Rectal smooth muscle tissue (tissue), 1 donor: ENCODE results near the gene CRIP1.

Experiments used
- H3K27ac ChIP-seq: one replicate; pipeline ENCODE4 v1.7.0; 2013; ENCODE audit warnings: low read depth, low read length, inconsistent platforms
- H3K27me3 ChIP-seq: one replicate; pipeline ENCODE4 v1.7.0; 2013; ENCODE audit warnings: low read length; ENCODE audit not compliant: control insufficient read depth, insufficient read depth
- H3K36me3 ChIP-seq: one replicate; pipeline ENCODE4 v1.7.0; 2013; ENCODE audit warnings: low read length; ENCODE audit not compliant: control insufficient read depth, insufficient read depth
- H3K4me1 ChIP-seq: one replicate; pipeline ENCODE4 v1.7.0; 2013; ENCODE audit warnings: low read length; ENCODE audit not compliant: control insufficient read depth, insufficient read depth
- H3K4me3 ChIP-seq: one replicate; pipeline ENCODE4 v1.7.0; 2013; ENCODE audit warnings: low read length
- H3K9ac ChIP-seq: one replicate; pipeline ENCODE4 v1.7.0; 2013; ENCODE audit warnings: low read length

The CRIP1 gene

DNA sequence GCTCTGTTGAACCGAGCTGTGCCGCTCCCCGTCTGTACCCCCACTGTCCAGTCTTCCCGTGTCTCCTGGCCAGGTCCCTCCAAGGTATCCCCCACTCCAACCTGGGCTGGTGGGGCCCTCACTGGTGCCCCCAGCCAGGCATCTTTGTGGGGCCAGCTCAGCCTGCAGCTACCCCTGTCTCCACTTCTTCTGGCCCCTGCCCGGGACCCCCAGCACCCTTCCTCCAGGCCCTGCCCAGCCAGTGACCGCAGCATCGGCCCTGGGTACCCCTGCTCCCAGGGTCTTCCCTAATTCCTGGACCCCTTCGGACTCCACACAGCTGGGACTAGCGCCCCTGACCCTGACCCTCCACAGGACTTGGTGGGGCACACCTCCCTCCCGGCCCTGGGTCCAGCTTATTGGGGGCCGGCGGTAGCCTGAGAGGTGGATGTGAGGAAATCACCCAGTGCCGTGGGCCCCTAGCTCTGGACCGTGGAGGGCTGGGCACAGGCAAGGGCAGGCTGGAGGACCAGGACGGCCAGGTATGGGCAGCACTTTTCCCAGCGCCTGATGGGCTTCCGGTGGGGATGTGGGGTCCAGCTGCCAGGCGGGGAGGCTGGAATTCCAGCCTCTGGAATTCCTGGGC is 4.1 kb upstream of the CRIP1 start:
- Histone ChIP-seq H3K4me3 (peak overlapping the region; percentile 51), H3K27ac (peak overlapping the region; percentile 98), H3K36me3 (no peaks in the 10 kb centered on the region), H3K4me1 (peaks cover 28% of the 10 kb centered on the region), H3K27me3 (peaks cover 4% of the 10 kb centered on the region), H3K9ac (no peak overlapping the region)

DNA sequence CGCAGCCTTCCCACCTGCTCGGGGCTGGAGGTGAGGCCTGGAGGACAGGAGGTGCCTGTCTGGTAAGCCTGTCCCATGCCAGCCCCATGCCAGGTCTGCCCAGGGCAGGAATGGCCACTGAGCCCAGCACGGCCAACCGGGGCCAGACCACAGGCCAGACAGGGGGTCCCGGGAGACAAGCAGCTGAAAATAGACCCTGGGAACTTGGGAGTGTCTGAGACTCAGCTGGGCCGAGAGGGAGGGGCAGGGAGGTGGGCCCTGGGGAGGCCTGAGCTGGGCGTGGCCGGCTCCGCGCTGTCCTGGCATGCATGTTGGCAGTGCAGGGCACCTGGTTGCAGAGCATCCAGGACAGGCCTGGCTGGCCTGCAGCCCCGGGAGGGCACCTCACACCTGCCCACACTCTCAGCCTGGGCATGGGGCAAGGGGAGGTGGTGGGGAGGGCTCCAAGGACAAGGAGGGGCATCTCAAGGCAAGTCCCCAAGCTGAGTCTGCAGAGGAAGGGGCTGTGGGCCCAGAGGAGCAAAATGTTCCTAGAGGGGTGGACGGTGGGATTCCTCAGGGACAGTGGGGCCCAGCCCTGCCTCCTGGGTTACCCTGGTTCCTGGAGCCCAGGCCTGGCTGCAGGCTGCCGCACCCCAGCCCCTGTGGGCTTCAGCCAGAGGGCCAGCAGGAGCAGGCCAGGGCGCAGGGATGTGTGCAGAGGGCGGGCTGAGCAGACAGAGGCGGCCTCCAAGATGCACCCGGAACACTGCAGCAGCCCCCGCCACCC is 3.2 kb upstream of the CRIP1 start:
- Histone ChIP-seq H3K27ac (peak overlapping the region; percentile 98), H3K36me3 (no peaks in the 10 kb centered on the region), H3K27me3 (peaks cover 4% of the 10 kb centered on the region), H3K9ac (no peak overlapping the region), H3K4me3 (no peak overlapping the region), H3K4me1 (peaks cover 28% of the 10 kb centered on the region)

DNA sequence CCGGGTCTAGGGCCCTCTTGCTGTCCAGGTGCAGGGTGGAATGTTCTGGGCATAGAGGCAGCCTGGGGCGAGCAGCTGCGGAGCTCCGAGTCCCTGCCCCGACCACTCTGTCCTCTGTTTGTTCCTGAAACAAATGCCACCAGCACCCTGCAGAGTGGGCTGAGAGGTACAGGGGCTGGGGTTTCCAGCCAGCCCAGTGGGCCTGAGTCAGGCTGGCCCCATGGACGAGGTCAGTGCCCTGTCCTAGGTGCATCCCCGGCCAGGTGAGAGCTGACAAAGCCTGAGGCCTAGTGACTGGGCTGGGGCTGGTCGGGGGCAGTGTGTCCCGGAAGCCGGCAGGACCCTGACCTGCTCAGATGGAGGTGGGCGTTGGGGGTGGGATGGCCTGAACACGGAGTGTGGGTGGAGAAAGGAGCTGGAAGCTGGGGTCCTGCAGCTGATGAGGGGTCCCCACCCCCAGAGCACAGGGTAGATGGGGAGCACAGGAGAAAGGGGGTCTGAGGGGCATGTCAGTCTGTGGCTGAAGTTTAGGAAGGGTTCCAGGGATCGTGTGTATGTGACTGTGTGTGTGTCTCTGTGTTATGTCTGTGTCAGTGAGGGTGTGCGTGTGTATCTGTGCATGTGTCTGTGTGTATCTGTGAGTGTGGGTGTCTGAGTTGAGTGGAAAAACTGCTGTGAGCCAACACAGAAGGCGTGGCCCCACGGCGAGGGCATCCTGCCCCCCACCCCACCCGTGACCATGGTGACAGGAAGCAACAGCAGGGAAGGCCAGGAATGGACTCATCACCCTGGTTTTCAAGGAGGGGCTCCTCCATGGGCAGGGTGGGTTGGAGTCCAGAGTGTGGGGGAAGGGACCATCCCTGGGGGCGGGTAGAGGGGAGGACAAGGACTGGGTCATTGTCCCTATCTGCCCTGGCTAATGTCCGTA is 2.4 kb upstream of the CRIP1 start:
- H3K4me1 ChIP-seq: peaks cover 30% of the 10 kb centered on the region
- peak overlapping the region; percentile 19 for H3K27ac ChIP-seq
- no peaks in the 10 kb centered on the region for H3K36me3 ChIP-seq
- H3K4me3 ChIP-seq: no peak overlapping the region
- no peak overlapping the region for H3K9ac ChIP-seq
- H3K27me3 ChIP-seq: peaks cover 4% of the 10 kb centered on the region

DNA sequence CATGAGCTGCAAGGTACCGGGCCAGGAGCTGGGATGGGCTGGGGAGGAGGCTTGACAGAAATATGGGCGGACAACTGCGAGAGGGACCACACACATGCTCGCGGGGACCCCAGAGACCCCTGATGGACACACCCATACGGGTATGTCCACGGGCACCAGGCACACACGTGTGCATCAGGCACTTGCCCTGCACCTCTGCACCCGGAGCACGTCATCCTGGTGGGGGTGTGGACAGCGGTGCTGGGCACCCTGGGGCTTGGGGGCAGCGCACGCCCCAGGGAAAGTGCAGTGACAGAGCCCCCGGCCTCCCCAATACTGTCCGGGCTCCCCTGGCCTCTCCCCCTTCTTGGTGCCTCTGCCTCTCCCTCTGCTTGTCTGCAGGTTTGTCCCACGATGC is 1.7 kb upstream of the CRIP1 start:
- Histone ChIP-seq H3K4me1 (peaks cover 32% of the 10 kb centered on the region), H3K27ac (peak overlapping the region; percentile 19), H3K36me3 (no peaks in the 10 kb centered on the region), H3K9ac (no peak overlapping the region), H3K4me3 (no peak overlapping the region), H3K27me3 (no peaks in the 10 kb centered on the region)

DNA sequence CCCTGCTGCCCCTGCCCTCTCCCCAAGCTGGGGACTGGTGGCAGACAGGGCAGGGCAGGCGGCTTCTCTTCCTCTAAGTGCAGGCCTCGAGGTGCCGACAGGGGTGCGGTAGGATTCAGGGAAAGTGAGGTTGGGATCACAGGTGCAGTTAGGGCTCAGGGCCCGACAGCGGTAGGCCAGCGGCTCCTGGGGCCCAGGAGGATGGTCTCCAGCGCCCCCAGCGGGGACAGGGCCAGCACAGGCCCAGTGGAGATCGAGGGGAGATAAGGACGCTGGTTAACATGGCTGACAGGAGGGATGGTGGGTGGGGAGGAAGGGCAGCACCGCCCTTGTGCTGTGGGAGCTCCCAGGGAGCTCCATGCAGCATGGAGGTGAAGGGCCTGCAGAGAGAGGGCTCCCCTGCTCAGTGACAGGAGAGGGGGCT is 935 bp upstream of the CRIP1 start:
- H3K4me1 ChIP-seq: peaks cover 30% of the 10 kb centered on the region
- peak overlapping the region; percentile 83 for H3K27ac ChIP-seq
- no peaks in the 10 kb centered on the region for H3K36me3 ChIP-seq
- H3K9ac ChIP-seq: no peak overlapping the region
- H3K27me3 ChIP-seq: no peaks in the 10 kb centered on the region
- no peak overlapping the region for H3K4me3 ChIP-seq

DNA sequence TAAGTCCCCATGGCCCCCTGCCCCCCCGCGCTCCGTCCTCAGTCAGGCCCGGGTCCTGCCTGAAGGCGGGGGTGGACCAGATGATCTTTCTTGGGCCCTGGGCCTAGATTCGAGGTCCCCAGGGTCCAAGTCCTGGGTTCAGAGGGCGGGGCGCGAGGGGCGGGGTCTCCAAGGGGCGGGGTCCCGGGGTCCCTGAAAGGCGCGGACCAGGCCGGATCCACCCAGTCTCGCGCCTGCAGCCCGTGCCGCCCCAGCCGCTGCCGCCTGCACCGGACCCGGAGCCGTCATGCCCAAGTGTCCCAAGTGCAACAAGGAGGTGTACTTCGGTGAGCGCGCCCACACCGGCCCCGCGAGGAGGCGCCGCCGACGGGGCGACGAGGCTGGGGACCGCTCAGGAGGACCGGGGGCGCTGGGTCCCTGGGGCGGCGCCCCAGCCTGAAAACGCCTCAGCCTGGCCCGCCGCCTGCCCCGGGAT is 325 bp downstream of the CRIP1 start:
- H3K4me1 ChIP-seq: peaks cover 22% of the 10 kb centered on the region
- H3K36me3 ChIP-seq: no peaks in the 10 kb centered on the region
- H3K27ac ChIP-seq: peak overlapping the region; percentile 83
- H3K27me3 ChIP-seq: no peaks in the 10 kb centered on the region
- H3K4me3 ChIP-seq: peak overlapping the region; percentile 75
- peak overlapping the region; percentile 56 for H3K9ac ChIP-seq

DNA sequence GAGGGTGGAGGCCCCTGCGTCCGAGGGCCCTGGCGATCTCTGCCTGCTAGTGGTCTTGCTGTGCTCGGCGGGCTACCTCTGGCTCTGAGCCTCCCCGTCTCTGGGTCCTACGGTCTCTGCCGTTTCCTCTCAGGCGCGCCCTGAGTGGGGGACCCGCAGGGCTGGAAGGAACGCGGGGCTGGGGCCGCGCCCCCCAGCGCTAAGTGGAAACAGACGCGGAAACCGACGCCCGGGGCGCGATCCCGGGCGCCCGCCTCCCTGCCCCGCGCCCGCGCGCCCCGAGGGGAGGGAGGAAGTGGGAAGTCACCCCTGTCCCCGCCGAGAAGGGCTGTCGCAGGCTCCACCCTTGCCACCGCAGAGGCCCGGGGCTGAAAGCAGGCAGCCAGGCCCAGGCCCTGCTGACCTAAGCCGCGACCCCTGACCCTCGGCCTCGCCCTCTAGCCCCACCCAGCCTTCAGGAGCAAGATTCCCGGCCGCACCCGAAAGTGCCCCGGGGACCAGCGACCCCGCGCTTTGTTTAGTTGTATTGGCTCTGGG is 831 bp downstream of the CRIP1 start:
- Histone ChIP-seq H3K4me1 (peaks cover 17% of the 10 kb centered on the region), H3K9ac (peak overlapping the region; percentile 56), H3K36me3 (no peaks in the 10 kb centered on the region), H3K4me3 (peak overlapping the region; percentile 75), H3K27me3 (no peaks in the 10 kb centered on the region), H3K27ac (peak overlapping the region; percentile 83)

DNA sequence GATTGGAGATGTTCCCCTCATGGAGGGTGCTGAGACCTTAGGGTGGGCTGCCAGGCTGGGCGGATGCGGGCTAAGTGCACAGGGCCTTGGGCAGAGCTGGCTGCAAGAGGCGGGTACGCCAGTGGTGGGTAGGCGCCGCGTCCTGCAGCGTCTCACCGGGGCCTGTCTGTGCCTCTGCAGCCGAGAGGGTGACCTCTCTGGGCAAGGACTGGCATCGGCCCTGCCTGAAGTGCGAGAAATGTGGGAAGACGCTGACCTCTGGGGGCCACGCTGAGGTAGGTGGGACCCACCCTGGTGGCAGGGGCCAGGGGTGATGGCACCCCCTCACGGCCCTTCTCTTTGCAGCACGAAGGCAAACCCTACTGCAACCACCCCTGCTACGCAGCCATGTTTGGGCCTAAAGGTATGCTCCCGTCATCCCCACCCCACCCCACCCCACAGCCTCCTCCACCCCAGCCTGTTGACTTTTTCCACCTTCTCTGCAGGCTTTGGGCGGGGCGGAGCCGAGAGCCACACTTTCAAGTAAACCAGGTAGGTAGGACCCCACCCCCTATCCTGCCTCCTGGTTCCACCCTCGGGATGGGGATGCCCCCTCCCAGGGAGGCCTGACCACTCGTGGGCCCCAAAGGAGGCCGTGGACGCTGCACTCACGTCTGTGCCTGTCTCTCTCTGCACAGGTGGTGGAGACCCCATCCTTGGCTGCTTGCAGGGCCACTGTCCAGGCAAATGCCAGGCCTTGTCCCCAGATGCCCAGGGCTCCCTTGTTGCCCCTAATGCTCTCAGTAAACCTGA is 1.5 kb downstream of the CRIP1 start:
- peak overlapping the region; percentile 8 for H3K9ac ChIP-seq
- H3K4me1 ChIP-seq: peaks cover 11% of the 10 kb centered on the region
- no peaks in the 10 kb centered on the region for H3K27me3 ChIP-seq
- peak overlapping the region; percentile 83 for H3K27ac ChIP-seq
- H3K36me3 ChIP-seq: no peaks in the 10 kb centered on the region
- H3K4me3 ChIP-seq: peak overlapping the region; percentile 75

DNA sequence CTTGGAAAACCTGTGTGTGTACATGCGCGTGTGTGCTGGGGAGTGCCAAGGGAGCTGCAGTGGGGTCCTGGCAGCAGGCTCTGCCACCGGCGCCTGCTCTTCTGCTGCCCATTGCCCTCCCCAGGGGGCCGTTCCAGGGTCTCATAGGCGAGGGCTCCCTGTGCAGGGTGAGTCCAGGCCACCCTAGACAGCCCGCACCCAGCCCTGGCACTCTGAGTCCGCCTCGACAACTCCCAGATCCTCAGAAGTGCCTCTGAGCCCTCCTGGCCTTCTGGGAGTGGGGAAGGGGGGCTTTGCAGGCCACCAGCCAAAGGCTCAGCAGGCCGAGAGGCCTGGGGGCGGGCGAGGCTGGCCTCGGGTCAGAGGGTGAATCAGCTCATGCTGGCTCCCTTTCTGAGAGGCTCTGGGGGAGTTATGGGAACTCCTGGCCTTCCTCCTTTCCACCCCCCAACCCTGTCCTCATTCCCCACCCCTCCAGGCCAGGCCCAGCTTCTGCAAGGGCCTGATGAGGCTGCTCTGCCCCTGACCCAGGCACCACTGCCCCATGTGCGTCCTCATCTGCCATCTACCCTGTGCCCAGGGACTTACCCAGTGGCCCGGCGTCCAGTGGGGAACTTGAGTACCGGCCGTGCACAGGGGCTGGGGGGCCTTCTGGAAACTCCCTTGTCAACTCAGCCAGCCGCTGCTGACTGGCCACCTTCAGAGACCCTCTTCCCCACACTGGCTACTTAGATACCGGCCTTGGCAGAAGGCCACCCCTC is 2.3 kb downstream of the CRIP1 start:
- peak overlapping the region; percentile 36 for H3K9ac ChIP-seq
- H3K4me3 ChIP-seq: peak overlapping the region; percentile 80
- H3K27ac ChIP-seq: peak overlapping the region; percentile 88
- H3K27me3 ChIP-seq: no peaks in the 10 kb centered on the region
- peaks cover 8% of the 10 kb centered on the region for H3K4me1 ChIP-seq
- H3K36me3 ChIP-seq: no peaks in the 10 kb centered on the region

DNA sequence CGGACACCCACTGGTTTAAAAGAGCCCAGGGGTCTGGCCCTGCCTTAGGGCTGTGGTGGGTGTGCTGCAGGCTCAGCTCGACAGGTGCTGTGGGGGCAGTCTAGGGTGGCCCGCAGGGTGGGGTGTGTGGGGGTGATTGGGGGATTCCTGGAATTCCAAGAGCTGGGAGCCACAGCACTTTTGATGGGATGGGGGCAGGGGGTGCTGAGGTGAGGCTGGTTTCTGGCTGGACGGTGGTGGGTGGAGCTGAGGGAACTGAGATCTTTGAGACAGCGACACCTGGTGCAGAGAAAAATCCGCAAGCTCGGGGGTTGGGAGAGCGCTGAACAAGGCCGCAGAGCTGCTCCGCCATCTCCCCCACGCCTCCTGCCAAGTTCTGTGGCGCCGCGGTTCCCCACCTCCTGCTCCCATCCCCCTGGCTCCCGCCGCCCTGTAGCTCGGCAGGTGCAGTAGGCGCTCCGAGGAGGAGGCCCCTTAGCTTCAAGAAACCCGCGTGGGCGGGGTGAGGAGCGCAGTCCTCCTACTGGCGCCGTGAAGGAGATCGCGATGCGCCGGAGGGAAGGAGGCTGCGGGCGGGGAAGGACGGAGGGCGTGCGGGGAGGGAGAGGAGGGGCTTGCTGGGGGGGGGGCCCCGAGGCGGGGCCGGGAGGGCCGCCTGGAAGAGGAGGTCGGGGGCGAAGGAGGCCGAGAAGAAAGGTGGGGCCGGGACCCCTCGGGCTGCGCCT is 3.0 kb downstream of the CRIP1 start:
- peak overlapping the region; percentile 62 for H3K9ac ChIP-seq
- no peaks in the 10 kb centered on the region for H3K36me3 ChIP-seq
- peak overlapping the region; percentile 88 for H3K27ac ChIP-seq
- no peaks in the 10 kb centered on the region for H3K27me3 ChIP-seq
- peaks cover 4% of the 10 kb centered on the region for H3K4me1 ChIP-seq
- peak overlapping the region; percentile 80 for H3K4me3 ChIP-seq

DNA sequence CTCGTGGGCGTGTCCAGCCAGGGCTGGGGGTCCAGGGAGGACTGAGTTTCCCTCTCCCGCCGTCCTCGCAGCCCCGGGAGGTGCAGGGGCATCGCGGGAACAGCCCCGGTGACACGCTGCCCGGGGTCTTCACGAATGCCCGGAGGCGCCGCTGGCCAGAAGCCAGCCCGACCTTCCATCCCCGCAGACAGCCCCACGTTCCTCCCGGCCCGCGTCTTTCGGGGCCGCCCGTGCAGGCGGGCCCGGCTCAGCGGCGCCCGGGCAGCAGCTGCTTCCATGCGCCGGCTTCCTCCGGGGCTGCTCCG is 3.5 kb downstream of the CRIP1 start:
- Histone ChIP-seq H3K4me3 (peak overlapping the region; percentile 80), H3K27me3 (no peaks in the 10 kb centered on the region), H3K27ac (peak overlapping the region; percentile 88), H3K9ac (peak overlapping the region; percentile 62), H3K4me1 (peaks cover 4% of the 10 kb centered on the region), H3K36me3 (no peaks in the 10 kb centered on the region)
